GM18858 (cell line): ENCODE data around the gene FAM90A1.
"Not testable (repeated sequence)": the region's sequence is repeated elsewhere in the genome, so short reads cannot be mapped to it uniquely, and the experiment has no call there.

Experiments
- ATAC-seq: cut with Tn5 transposase; IDR thresholded peaks from one replicate; pipeline ENCODE4 v1.9.1; 2021; ENCODE audit not compliant: unreplicated experiment

Gene FAM90A1

GRCh38 chr12:8233935-8234495 lies 6.6 kb upstream of the FAM90A1 start:
- not testable (repeated sequence) for ATAC-seq

GRCh38 chr12:8233300-8233855 lies 6.0 kb upstream of the FAM90A1 start:
- ATAC-seq = not testable (repeated sequence)

GRCh38 chr12:8231666-8232608 lies 4.5 kb upstream of the FAM90A1 start:
- ATAC-seq = not testable (repeated sequence)

GRCh38 chr12:8231049-8231448 lies 3.6 kb upstream of the FAM90A1 start:
- ATAC-seq = not testable (repeated sequence)

GRCh38 chr12:8229486-8229885 lies 2.1 kb upstream of the FAM90A1 start:
- ATAC-seq = not testable (repeated sequence)

GRCh38 chr12:8228607-8229006 lies 1.2 kb upstream of the FAM90A1 start:
- ATAC-seq = not testable (repeated sequence)

- not testable (repeated sequence) for ATAC-seq
Measured at GRCh38 chr12:8227732-8228077, 287 bp upstream of the FAM90A1 start.

- no peak for ATAC-seq
Measured at GRCh38 chr12:8226355-8226754, 1.1 kb downstream of the FAM90A1 start.

- not testable (repeated sequence) for ATAC-seq
Measured at GRCh38 chr12:8224782-8225181, 2.6 kb downstream of the FAM90A1 start.

- ATAC-seq = not testable (repeated sequence)
Measured at GRCh38 chr12:8223646-8224045, 3.8 kb downstream of the FAM90A1 start.

- ATAC-seq = not testable (repeated sequence)
Measured at GRCh38 chr12:8222303-8222702, 5.1 kb downstream of the FAM90A1 start.

- not testable (repeated sequence) for ATAC-seq
Measured at GRCh38 chr12:8221844-8222243, 5.6 kb downstream of the FAM90A1 start.

- ATAC-seq = not testable (repeated sequence)
Measured at GRCh38 chr12:8221375-8221774, 6.0 kb downstream of the FAM90A1 start.

GRCh38 chr12:8218711-8219382 lies 8.6 kb downstream of the FAM90A1 start:
- ATAC-seq = not testable (repeated sequence)

GRCh38 chr12:8197685-8198308 lies 29.6 kb downstream of the FAM90A1 start:
- ATAC-seq = not testable (repeated sequence)

GRCh38 chr12:8188088-8188487 lies 39.3 kb downstream of the FAM90A1 start:
- not testable (repeated sequence) for ATAC-seq

- ATAC-seq = not testable (repeated sequence)
Measured at GRCh38 chr12:8184206-8184605, 43.2 kb downstream of the FAM90A1 start.

GRCh38 chr12:8183346-8183745 lies 44.1 kb downstream of the FAM90A1 start:
- not testable (repeated sequence) for ATAC-seq

GRCh38 chr12:8182923-8183322 lies 44.5 kb downstream of the FAM90A1 start:
- ATAC-seq = not testable (repeated sequence)

- ATAC-seq = not testable (repeated sequence)
Measured at GRCh38 chr12:8181271-8181670, 46.1 kb downstream of the FAM90A1 start.
